Measurements from ENCODE around the gene SPATA3.

The SPATA3 gene

GRCh38 chr2:230968921-230969658 lies 26.8 kb upstream of the SPATA3 start:
- no peak for DNase-seq

DNA sequence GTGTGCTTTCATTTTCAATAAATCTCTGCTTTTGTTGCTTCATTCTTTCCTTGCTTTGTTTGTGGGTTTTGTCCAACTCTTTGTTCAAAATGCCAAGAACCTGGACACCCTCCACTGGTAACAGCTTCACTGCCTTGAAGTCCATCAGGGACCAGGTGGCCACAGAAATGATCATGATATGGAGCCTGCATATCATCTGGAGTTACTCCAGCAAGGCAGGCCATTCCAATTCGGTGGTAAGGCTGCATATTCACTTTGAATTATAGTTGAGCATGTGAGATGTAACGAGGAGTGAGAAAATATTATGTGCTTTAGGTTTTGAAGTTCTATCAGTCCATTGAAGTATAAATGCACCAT lies 26.3 kb upstream of the SPATA3 start:
- DNase-seq = no peak

GRCh38 chr2:230972046-230972445 lies 23.9 kb upstream of the SPATA3 start:
- no peak for DNase-seq

- peak; percentile 48 to 55 for DNase-seq
Observed at GRCh38 chr2:230974096-230974913, 21.6 kb upstream of the SPATA3 start.

DNA sequence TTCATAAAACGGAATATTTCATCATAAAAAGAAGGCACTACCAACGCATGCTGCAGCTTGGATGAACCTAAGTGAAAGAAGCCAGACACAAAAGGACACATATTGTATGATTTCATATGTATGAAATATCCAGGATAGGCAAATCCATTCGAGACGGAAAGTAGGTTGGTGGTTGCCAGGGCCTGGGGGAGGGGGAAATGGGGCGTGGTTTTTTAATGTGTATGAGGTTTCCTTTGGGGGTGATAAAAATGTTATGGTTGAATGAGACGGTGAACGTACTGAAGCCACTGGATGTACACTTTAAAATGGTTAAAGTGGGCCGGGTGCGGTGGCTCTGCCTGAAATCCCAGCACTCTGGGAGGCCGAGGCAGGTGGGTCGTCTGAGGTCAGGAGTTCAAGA lies 20.0 kb upstream of the SPATA3 start:
- DNase-seq = no peak

DNA sequence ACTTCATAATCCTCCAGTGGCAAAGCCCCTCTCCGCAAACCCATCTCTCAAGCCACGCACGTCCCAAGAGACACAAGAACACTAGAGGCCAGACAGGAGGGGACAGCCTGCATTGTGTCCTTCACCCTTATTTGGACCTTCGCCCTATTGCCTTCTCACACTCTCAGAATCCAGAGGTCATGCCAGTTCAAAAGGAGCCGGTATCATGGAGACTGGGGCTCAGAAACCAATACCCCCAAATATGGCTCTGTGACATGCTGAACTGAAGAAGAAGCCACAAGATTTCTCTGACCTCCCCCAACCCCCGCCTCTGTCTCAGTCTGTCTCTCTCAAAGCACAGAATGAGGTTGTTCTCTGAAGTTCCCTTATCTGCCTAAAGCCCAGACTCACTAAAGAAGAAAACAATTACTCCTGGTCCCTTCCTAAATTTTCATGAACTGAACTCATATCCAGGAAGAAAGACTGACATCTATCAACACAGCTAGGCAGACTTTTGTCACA lies 19.2 kb upstream of the SPATA3 start:
- DNase-seq = no peak

- no peak for DNase-seq
Observed at GRCh38 chr2:230980468-230980867, 15.5 kb upstream of the SPATA3 start.

DNA sequence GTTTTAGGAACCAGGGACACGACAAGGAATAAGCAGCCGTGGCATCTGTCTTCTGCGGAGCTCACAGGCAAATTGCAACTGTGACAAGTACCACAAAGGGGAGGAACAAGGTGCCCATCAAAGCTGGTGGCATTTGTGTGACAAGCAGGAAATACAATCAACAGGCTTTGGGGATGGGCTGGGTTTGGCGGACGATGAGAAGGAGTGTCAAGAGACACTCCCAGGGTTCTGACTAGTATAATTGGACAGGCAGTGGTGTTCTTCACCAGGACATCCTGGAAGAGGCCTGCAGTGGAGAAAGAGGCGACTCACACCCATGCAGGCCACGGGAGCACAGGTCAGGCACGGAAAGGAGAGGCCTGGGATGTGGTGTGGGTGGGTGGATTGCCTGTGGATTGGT lies 14.2 kb upstream of the SPATA3 start:
- DNase-seq = no peak

GRCh38 chr2:230982126-230982525 lies 13.8 kb upstream of the SPATA3 start:
- no peak for DNase-seq

DNA sequence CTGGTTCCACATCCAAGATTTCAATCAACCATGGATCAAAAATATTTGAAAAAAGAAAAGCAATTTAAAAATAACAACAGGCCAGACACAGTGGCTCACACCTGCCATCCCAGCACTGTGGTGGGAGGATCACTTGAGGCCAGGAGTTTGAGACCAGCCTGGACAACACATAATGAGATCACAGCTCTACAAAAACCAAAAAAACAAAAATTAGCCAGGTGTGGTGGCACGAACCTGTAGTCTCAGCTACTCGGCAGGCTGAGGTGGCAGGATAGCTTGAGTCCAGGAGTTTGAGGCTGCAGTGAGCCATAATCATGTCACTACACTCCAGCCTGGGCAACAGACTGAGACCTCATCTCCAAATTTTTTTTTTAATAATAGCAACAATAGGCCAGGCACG lies 13.4 kb upstream of the SPATA3 start:
- DNase-seq = no peak

GRCh38 chr2:230983566-230983965 lies 12.4 kb upstream of the SPATA3 start:
- DNase-seq = no peak

GRCh38 chr2:230984393-230985220 lies 11.3 kb upstream of the SPATA3 start:
- DNase-seq = no peak

DNA sequence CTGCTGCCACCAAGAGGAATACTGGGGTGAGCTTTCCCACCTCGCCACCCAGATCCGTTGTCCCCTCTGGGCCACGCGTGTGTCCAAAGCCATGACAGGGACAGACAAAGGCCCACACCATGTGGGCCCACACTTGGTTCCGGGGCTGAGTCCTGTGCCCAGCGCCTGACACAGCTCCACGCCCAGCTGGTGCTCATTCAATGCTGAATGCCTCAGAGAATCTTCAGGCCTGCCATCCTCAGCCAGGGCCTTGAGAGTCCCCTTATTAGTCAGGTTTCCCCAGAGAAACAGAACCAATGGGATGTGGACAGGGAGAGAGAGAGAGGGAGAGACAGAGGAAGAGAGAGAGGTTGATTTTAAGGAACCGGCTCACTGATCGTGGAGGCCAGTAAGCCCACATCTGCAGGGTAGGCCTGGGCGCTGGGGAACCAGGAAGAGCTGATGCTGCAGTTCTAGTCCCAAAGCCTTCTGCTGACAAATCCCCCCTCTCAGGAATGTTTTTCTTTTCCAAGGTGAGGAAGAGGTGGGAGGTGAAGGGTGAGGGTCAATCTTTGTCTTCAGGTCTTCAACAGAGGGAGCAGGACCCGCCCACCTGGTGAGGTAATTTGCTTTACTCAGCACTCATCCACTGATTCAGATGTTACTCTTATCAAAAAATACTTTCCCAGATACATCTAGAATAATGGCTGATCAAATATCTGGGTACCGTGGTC lies 10.2 kb upstream of the SPATA3 start:
- DNase-seq = no peak

DNA sequence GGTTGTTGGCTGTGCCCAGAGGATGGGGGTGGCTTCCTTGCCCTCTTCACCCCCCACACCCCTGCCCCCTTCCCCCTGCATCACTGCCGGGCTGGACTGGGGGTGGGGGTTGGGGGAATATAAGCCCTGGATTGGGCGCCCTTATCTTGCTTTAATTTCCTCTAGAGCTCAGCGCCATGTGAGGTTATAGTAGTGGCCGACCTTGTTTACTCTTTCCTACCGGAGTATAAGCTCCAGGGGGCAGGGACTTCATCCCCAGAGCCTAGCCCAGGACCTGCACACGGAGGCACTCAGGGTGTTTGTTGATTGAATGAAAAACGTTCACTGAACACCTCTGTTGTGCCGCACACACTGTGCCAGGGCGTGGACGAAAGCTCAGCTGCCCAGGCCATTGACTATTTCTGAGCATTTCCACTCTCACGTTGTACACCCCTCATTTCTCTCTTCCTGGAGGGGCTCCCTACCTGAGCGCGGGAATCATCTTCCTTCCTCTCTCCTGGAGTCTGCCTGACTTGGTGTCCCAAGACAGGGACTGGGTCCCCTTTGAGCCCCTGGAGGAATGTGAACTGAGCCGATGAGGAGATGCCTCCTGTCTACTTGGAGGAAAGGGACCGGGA lies 9.3 kb upstream of the SPATA3 start:
- DNase-seq = no peak

DNA sequence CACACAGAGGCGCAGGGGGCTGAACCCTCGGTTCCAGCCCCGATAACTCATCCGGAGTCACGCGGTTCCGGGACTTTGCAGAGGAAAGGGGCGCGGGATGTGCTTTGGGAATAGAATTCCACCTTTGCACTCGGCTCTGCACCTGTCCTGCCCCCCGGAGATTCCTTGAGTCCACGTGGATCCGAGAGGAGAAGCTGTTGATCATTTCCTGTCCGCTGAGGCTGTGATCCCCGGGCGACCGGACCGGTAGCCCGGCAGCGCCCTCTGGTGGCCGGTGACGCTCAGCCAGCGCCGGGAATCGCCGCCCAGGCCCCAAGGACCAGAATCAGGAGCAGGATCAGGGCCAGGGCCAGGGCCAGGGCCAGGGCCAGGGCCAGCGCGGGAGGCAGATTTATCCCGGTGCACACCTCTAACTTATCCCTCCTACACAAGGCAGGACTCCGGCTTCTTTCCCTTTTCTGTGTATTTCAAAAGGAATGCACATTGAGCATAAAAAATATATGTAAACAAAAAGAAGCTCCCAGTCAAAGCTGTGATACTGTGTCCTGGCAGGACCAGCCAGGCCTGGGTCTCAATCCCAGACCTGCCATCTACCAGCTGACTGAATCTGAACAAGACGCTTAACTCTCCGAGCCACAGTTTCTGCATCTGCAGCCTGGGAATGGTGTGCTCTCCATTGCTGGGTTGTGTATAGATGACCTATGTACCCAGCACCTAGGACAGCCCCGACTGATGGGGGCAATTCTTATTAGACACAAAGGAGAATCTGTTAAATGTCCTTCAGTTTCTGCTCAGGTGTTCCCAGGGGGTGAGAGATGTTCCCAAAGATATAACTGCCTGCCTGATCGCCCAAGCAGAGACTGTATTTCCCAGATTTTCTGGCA lies 8.5 kb upstream of the SPATA3 start:
- DNase-seq = peak; percentile 61 to 71

DNA sequence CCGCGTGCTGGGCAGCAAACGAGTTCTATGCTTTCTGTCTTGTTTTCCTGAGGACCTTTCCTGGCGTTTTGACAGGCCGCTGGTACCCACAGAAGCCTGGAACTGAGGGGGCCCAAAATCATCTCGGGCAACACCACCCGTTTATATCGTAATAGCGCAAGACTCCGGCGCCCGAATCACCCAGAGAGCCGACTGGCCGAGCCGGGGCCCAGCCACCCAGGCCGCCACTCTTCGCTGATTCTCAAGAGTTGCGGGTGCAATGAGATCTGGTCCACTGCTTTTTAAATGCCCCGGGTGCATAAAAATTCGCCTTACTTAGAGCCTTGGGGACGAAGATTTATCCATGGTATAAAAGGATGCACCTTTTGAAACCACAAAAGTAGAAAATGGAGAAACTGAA lies 6.2 kb upstream of the SPATA3 start:
- no peak for DNase-seq

DNA sequence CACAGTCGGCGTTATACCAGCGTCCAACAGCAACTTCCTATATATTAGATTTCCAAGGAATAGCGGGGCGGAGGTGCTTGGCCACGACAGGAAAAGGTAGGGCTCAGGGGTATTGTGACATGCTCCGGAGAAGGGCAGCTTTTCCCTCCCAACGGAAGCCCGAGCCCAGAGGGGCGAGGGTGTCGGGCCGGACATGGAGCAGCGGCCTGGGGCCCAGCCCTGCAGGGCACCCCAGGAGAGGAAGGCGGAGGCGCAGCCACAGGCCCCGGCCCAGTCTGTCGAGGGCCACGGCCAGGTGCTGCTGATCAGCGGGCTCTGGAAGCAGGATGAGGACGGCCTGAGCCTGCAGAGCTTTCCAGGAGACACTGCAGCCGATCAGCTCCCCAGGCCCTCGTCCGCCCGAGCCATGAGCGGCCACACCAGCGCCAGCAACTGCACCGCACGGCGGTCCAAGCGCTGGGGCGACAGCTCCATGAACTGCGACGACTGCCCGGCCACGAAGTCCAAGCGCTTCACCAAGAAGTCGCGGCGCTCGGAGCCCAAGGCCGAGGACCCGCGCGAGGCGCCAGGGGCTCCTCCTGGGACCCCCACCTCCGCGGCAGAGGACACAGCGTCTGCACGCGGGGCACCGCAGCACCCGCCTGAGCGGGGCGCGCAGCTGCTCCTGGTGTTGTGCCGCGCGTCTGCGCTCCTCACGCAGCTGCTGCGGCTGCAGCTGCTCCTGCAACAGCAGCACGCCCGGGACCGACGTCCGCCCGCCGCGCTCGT lies 5.6 kb upstream of the SPATA3 start:
- no peak for DNase-seq

DNA sequence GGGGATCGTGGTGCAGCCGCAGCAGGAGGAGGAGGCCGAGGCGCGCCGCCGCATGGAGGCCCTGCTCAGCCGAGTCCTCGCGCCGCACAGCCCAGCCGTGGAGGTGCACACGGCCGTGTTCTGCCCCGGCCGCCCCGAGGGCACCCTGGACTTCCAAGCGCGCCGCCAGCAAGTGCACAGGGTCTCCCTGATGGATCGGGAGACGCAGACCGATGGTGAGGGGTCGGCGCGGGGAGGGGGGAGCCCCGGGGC lies 5.1 kb upstream of the SPATA3 start:
- DNase-seq = no peak

GRCh38 chr2:230991598-230991997 lies 4.3 kb upstream of the SPATA3 start:
- DNase-seq = no peak

DNA sequence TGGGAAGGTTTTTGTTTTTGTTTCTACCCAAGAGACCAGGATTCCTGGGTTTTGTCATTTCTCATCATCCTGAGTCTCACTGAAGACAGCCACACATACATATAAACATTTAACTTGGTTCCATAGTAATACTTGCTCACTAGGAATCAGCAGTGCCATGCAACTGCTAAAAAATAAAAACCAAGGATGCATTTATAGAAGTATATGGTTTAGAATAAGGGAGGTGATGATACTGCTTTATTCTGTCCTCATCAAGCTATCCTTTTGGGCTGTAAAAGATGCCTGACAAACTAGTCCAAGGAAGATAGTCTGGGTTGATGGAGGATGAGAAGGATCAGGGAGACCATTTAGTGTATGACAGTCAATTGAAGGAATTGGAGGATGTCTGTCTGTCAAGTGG lies 740 bp downstream of the SPATA3 start:
- DNase-seq = no peak

GRCh38 chr2:230998882-230999281 lies 3.0 kb downstream of the SPATA3 start:
- DNase-seq = no peak

All from activated CD4-positive, alpha-beta T cell treated with anti-CD3 and anti-CD28 coated beads, Interleukin-2, amount 50 U/mL, for 4 hours (primary cell).